Endothelial cell of umbilical vein (primary cell): ENCODE data around the gene LTF.
"Not testable (repeated sequence)": the region's sequence is repeated elsewhere in the genome, so short reads cannot be mapped to it uniquely, and the experiment has no call there.

ENCODE experiments used
- CTCF ChIP-seq, 2 donors: IDR thresholded peaks; 1 replicate in 1 of 2; 2 replicates in 1 of 2; pipeline ENCODE4 v1.5.1; 2011; ENCODE audit warnings: low read length in 2 of 2, mild to moderate bottlenecking in 2 of 2, moderate library complexity in 2 of 2, control low read depth in 1 of 2, inconsistent platforms in 1 of 2, low read depth in 1 of 2; ENCODE audit not compliant: insufficient read depth in 1 of 2; ENCODE audit errors: extremely low read depth in 1 of 2
- EZH2 ChIP-seq: IDR thresholded peaks from 2 replicates; pipeline ENCODE4 v1.6.1; 2012; ENCODE audit warnings: borderline replicate concordance, low read depth, mild to moderate bottlenecking, moderate library complexity, low read length, inconsistent platforms; ENCODE audit not compliant: severe bottlenecking
- FOS ChIP-seq: IDR thresholded peaks from 2 replicates; pipeline ENCODE4 v1.6.1; 2011; ENCODE audit warnings: mild to moderate bottlenecking, low read length, moderate library complexity, borderline replicate concordance; ENCODE audit not compliant: insufficient read depth
- JUN ChIP-seq: IDR thresholded peaks from 2 replicates; pipeline ENCODE4 v1.6.1; 2011; ENCODE audit warnings: borderline replicate concordance, low read depth; ENCODE audit not compliant: insufficient read length, insufficient read depth
- MYC ChIP-seq: IDR thresholded peaks from one replicate; pipeline ENCODE4 v1.6.1; 2011; ENCODE audit warnings: mild to moderate bottlenecking, low read depth, low read length
- POLR2A ChIP-seq: IDR thresholded peaks from 2 replicates; pipeline ENCODE4 v1.6.1; 2012; ENCODE audit warnings: low read depth, mild to moderate bottlenecking, control low read depth, low read length
- POLR2AphosphoS5 ChIP-seq: IDR thresholded peaks from 2 replicates; pipeline ENCODE4 v1.6.1; 2012; ENCODE audit warnings: low read depth, mild to moderate bottlenecking, control low read depth, low read length, moderate library complexity; ENCODE audit not compliant: insufficient read depth

GRCh38 chr3:46494491-46494890, 29.8 kb upstream of the LTF start:
- not testable (repeated sequence) for TF ChIP-seq FOS; CTCF (IDR thresholded peaks at IDR 0.05; ENCODE audit: extremely low read depth in 1 of 2, insufficient read depth in 1 of 2, low read depth in 1 of 2, low read length in 2 of 2); POLR2A; POLR2AphosphoS5; EZH2; MYC; JUN
